CD4-positive, alpha-beta memory T cell (primary cell): ENCODE measurements around the gene XPO1. TPM values are rescaled to one million over a fixed set of nuclear protein-coding genes. Genes with fewer than 3 reads are reported as not detected.
A peak's percentile ranks its signal among the peaks of the same experiment; 100 is the strongest.
"Not testable (repeated sequence)": the region's sequence is repeated elsewhere in the genome, so short reads cannot be mapped to it uniquely, and the experiment has no call there.

Source experiments
- CTCF ChIA-PET: fragments of 350-600 bp; sonication (Branson Sonifier 250); formaldehyde crosslinking; loops from one replicate; lab custom pipeline; 2021; ENCODE audit warnings: inconsistent platforms; ENCODE audit not compliant: partially characterized antibody; lab: Charles Lee
- POLR2A ChIA-PET: fragments of 350-600 bp; sonication (Branson Sonifier 250); formaldehyde crosslinking; loops from one replicate; lab custom pipeline; 2021; ENCODE audit not compliant: partially characterized antibody; lab: Charles Lee
- DNase-seq, 5 donors: peaks; one replicate each; pipeline versions ENCODE4 v3.0.0 to v3.0.0-alpha.2; 2020 to 2022; ENCODE audit warnings: mixed read lengths in 1 of 5
- H3K27ac ChIP-seq: one replicate; pipeline ENCODE4 v1.7.0; 2013; ENCODE audit warnings: low read depth, low read length
- H3K27me3 ChIP-seq: 2 replicates; pipeline ENCODE4 v1.7.0; 2013; ENCODE audit warnings: mild to moderate bottlenecking, low read length, moderate library complexity; ENCODE audit not compliant: insufficient read depth
- H3K36me3 ChIP-seq: 2 replicates; pipeline ENCODE4 v1.7.0; 2013; ENCODE audit warnings: mild to moderate bottlenecking, low read length, moderate library complexity; ENCODE audit not compliant: insufficient read depth
- H3K4me1 ChIP-seq: 2 replicates; pipeline ENCODE4 v1.7.0; 2013; ENCODE audit warnings: mild to moderate bottlenecking, low read length, moderate library complexity; ENCODE audit not compliant: insufficient read depth
- H3K4me3 ChIP-seq, 2 donors: one replicate each; pipeline ENCODE4 v1.7.0; 2013; ENCODE audit warnings: low read length in 2 of 2, mild to moderate bottlenecking in 1 of 2
- H3K9me3 ChIP-seq, 2 donors: one replicate each; pipeline ENCODE4 v1.7.0; 2013; ENCODE audit warnings: low read length in 2 of 2, control low read depth in 1 of 2; ENCODE audit not compliant: control insufficient read depth in 1 of 2
- H3K27ac Mint-ChIP-seq, 7 donors: one replicate each; pipeline ENCODE4 v1.8.0; 2020 to 2021; ENCODE audit warnings: mixed read lengths in 7 of 7, mild to moderate bottlenecking in 6 of 7, inconsistent platforms in 3 of 7, moderate library complexity in 3 of 7
- H3K27me3 Mint-ChIP-seq, 2 donors: one replicate each; pipeline ENCODE4 v1.8.0; 2020 to 2021; ENCODE audit warnings: mixed read lengths in 2 of 2
- H3K36me3 Mint-ChIP-seq, 2 donors: one replicate each; pipeline ENCODE4 v1.8.0; 2020 to 2021; ENCODE audit warnings: mixed read lengths in 2 of 2, inconsistent platforms in 1 of 2, mild to moderate bottlenecking in 1 of 2
- H3K4me1 Mint-ChIP-seq, 4 donors: one replicate each; pipeline ENCODE4 v1.8.0; 2020 to 2021; ENCODE audit warnings: mixed read lengths in 4 of 4, mild to moderate bottlenecking in 1 of 4
- H3K4me3 Mint-ChIP-seq, 8 donors: one replicate each; pipeline ENCODE4 v1.8.0; 2020 to 2021; ENCODE audit warnings: mixed read lengths in 8 of 8, mild to moderate bottlenecking in 7 of 8, moderate library complexity in 6 of 8, inconsistent platforms in 3 of 8
- H3K9me3 Mint-ChIP-seq, 8 donors: one replicate each; pipeline ENCODE4 v1.8.0; 2020 to 2021; ENCODE audit warnings: mixed read lengths in 8 of 8, mild to moderate bottlenecking in 5 of 8, inconsistent platforms in 3 of 8, moderate library complexity in 1 of 8
- intact Hi-C: fragments of 100-400 bp; cut with micrococcal nuclease; formaldehyde crosslinking; loops from one replicate; pipeline ENCODE4 v1.15.1; 2023
- polyA plus RNA-seq, 2 donors: library from polyadenylated mRNA; unstranded; fragments of 300-500 nt; fragmentation: Illumina TruSeq; gene quantifications; one replicate each; pipeline ENCODE4 v1.2.3, GENCODE V29; 2021
- total RNA-seq, 2 experiments: library from RNA; stranded (reverse); gene quantifications; one replicate each; pipeline ENCODE4 v1.2.3, GENCODE V29; 2021

The XPO1 gene
- total and polyA plus RNA-seq, 4 experiments from 2014 or later = 26.8 to 180 (median 110) TPM

DNA sequence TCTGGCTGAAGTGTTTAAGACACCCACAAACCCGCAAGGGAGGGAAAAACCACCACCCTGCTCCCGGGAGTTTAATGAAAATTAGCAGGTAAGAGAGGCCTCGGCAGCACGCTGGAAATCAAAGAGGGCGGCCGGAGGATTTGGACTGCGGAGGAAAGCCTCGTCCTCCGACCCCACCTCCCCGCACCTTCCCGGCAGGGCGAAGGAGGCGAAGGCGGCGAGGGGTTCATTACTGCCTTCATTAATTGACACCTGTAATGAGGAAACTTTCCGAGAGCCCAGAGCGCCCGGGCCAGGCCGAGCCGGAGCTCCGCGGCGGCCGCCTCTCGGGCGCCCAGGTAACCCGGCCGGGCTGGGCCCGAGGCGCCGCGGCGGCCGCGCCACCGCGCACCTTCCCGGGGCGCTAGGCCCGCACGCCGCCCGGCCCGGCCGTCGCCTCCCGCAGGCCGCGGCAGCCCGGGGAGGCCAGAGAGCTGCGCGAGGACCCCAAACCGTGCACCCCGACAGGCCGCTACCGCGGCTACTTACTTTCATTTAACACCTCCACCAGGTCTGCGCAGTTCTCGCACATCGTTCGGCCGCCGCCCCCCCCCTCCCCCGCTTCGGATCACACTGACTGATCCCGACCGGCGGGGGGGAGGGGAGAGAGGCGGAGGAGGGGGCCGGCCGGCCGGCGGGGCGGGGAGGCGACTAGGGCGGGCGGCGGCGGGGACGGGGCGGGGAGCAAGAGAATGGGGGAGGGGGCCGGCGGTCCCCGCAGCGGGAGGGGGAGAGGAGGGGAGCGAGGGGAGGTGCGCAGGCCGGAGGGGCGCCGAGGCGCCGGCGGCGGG, 67.8 kb downstream of the XPO1 start:
- no peaks in the 10 kb centered on the region for H3K9me3 Mint-ChIP-seq
- Histone ChIP-seq H3K4me1 (peaks cover 46% of the 10 kb centered on the region), H3K4me3 (peak overlapping the region; percentile 55 to 64), H3K9me3 (no peaks in the 10 kb centered on the region), H3K27ac (peak overlapping the region; percentile 93), H3K36me3 (no peaks in the 10 kb centered on the region), H3K27me3 (no peaks in the 10 kb centered on the region)
- ChIA-PET CTCF (no interaction called here), POLR2A (interaction anchor here (0.7 to 3.6 kb wide), 9 partner anchors 13 to 452 kb away, joined by 3 to 38 read pairs (median 3); partner anchors contain the start of genes PEX13, PUS10 and XPO1)
- peak overlapping the region; percentile 92 to 95 (median 94) for H3K4me3 Mint-ChIP-seq
- no peaks in the 10 kb centered on the region for H3K27me3 Mint-ChIP-seq
- DNase-seq = peak in 4 of 5 donors; percentile 9 to 86 (median 63)
- intact Hi-C loops = loop anchor here (2.0 to 5.0 kb wide), 4 partner anchors 22 to 588 kb away; partner anchors contain the start of gene REL
- peak overlapping the region; percentile 93 to 98 (median 97) for H3K27ac Mint-ChIP-seq
- H3K4me1 Mint-ChIP-seq = peaks cover 13 to 48% (median 32%) of the 10 kb centered on the region in 4 donors
- peaks cover 3 to 28% of the 10 kb centered on the region in 2 donors for H3K36me3 Mint-ChIP-seq

DNA sequence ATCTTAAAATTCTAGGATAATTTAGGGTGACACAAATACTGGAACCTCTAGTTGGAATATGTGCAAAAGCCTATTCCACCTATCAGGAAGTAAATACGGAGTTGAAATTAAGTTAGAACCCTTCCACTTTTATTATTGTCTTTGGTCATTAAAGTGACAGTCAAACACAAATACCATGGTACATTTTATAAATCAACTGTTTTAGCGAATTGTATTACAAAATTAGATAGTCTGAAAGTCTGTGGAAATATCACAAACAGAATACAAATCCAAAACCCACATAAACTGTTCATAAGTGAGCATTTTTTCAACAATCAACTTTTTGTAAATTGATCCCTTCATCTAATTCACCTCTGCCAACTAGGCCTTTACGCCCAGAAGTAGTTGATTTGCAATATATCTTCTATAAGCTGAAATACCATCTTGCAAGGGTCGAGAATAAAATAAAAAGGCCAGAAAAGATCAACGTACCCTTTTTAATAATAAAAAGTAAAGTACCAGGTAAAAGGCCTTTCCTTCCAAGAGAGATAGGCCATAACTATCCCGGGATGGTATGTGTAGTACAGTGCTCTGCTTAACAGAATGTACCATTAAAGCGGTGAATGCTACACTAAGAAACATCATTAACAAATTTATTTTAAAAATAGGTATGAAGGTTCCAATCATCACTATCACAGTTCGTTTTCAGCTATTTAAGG, 68.6 kb downstream of the XPO1 start:
- peaks cover 15 to 55% (median 38%) of the 10 kb centered on the region in 4 donors for H3K4me1 Mint-ChIP-seq
- ChIA-PET CTCF (interaction anchor here (1.7 kb wide), 1 partner anchor 44 kb away, joined by 5 read pairs; no protein-coding TSS in a partner anchor), POLR2A (interaction anchor here (0.7 to 3.6 kb wide), 9 partner anchors 12 to 452 kb away, joined by 3 to 38 read pairs (median 3); partner anchors contain the start of genes PEX13, PUS10 and XPO1)
- H3K27ac ChIP-seq = peak overlapping the region; percentile 93
- H3K36me3 Mint-ChIP-seq = peaks cover 3 to 29% of the 10 kb centered on the region in 2 donors
- no peaks in the 10 kb centered on the region for H3K27me3 ChIP-seq
- H3K4me1 ChIP-seq = peaks cover 54% of the 10 kb centered on the region
- H3K4me3 ChIP-seq = peak overlapping the region; percentile 55 to 64
- H3K27ac Mint-ChIP-seq = peak overlapping the region; percentile 93 to 98 (median 97)
- no peaks in the 10 kb centered on the region for H3K9me3 ChIP-seq
- H3K4me3 Mint-ChIP-seq = peak overlapping the region; percentile 92 to 95 (median 94)
- H3K27me3 Mint-ChIP-seq = no peaks in the 10 kb centered on the region
- no peaks in the 10 kb centered on the region for H3K9me3 Mint-ChIP-seq
- no peaks in the 10 kb centered on the region for H3K36me3 ChIP-seq
- intact Hi-C loops = loop anchor here (2.0 to 5.0 kb wide), 4 partner anchors 23 to 587 kb away; partner anchors contain the start of gene REL
- no peak for DNase-seq

DNA sequence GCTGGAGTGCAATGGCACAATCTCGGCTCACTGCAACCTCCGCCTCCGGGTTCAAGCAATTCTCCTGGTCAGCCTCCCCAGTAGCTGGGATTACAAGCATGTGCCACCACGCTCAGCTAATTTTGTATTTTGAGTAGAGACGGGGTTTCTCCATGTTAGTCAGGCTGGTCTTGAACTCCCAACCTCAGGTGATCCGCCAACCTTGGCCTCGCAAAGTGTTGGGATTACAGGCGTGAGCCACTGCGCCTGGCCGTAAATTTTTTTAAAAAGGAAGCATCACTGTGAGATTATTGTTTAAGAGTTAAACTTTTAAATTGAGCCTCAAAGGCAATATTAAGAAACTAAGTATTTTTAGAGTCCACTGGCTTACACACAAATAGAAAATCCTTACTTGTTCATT, 69.9 kb downstream of the XPO1 start:
- DNase-seq, H3K27ac ChIP-seq, H3K27me3 ChIP-seq, H3K9me3 ChIP-seq, H3K36me3 ChIP-seq, H3K27me3 Mint-ChIP-seq, H3K4me3 ChIP-seq, intact Hi-C loops, H3K9me3 Mint-ChIP-seq: not testable (repeated sequence)
- peak overlapping the region in 5 of 7 donors; percentile 9 to 98 (median 96) for H3K27ac Mint-ChIP-seq
- peaks cover 3 to 29% of the 10 kb centered on the region in 2 donors for H3K36me3 Mint-ChIP-seq
- CTCF ChIA-PET = interaction anchor here (0.9 to 1.7 kb wide), 2 partner anchors 42 to 157 kb away, joined by 3 to 5 read pairs; no protein-coding TSS in a partner anchor
- peaks cover 67% of the 10 kb centered on the region for H3K4me1 ChIP-seq
- POLR2A ChIA-PET = interaction anchor here (3.6 kb wide), 1 partner anchor 69 kb away, joined by 38 read pairs; the partner anchor contains the start of gene XPO1
- H3K4me3 Mint-ChIP-seq = peak overlapping the region in 3 of 8 donors; percentile 94 to 95 (median 94)
- peaks cover 23 to 69% (median 49%) of the 10 kb centered on the region in 4 donors for H3K4me1 Mint-ChIP-seq

DNA sequence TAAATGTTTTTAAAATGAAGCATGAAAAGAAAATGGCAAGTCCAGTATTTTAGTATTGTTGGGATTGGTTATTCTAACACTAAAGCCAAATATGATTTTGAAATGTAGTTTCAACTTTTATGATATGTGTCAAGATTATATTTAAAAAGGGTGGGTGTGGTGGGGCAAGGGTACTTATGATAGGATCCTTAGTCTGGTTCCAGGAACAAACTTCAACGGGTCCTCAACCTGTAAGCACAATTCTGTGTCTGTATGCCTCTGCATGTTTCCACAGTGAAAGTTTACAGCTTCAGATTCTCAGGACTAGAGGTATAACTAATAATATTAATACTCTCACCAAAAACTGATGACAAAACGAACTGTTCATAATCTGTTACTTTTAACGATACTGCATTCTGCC, 73.1 kb downstream of the XPO1 start:
- H3K36me3 ChIP-seq = no peaks in the 10 kb centered on the region
- Mint-ChIP-seq H3K4me1 (peaks cover 29 to 84% (median 57%) of the 10 kb centered on the region in 4 donors), H3K27me3 (no peaks in the 10 kb centered on the region), H3K9me3 (no peaks in the 10 kb centered on the region), H3K36me3 (peaks cover 6 to 25% of the 10 kb centered on the region in 2 donors), H3K4me3 (peak overlapping the region in 1 of 8 donors; percentile 21), H3K27ac (peak overlapping the region in 1 of 7 donors; percentile 80)
- H3K9me3 ChIP-seq = no peaks in the 10 kb centered on the region
- POLR2A ChIA-PET = no interaction called here
- CTCF ChIA-PET = no interaction called here
- intact Hi-C loops = no loop called here
- H3K27me3 ChIP-seq = no peaks in the 10 kb centered on the region
- H3K27ac ChIP-seq = no peak overlapping the region
- H3K4me1 ChIP-seq = peaks cover 85% of the 10 kb centered on the region
- H3K4me3 ChIP-seq = no peak overlapping the region
- DNase-seq = no peak

DNA sequence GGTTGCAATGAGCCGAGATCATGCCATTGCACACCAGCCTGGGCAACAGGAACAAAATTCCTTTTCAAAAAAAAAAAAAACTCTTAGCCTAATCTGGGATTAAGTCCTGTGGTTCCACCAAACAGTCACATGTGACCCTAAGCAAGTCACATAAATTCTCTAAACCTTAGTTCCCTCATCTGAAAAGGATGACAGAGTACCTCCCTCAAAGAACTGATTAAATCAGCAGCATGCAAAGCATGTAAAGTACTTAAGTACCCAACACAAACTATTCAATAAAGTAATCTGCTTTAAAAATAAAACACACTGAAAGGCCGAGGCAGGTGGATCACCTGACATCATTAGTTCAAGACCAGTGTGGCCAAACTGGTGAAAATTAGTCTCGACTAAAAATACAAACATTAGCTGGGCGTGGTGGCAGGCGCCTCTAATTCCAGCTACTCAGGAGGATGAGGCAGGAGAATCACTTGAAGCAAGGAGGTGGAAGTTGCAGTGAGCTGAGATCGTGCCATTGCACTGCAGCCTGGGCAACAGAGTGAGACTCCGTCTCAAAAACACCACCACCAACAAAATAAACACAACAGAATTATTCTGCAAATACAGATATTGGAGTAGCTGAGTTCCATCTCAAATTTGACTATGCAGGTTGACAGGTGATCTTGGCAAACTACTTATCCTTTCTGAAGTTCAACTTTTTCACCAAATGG, 74.2 kb downstream of the XPO1 start:
- DNase-seq = no peak
- no peak overlapping the region for H3K4me3 ChIP-seq
- peak overlapping the region in 3 of 8 donors; percentile 12 to 69 (median 17) for H3K4me3 Mint-ChIP-seq
- no peaks in the 10 kb centered on the region for H3K27me3 ChIP-seq
- no peaks in the 10 kb centered on the region for H3K27me3 Mint-ChIP-seq
- H3K9me3 ChIP-seq = no peaks in the 10 kb centered on the region
- H3K36me3 ChIP-seq = no peaks in the 10 kb centered on the region
- peak overlapping the region in 4 of 7 donors; percentile 19 to 59 (median 28) for H3K27ac Mint-ChIP-seq
- peaks cover 86% of the 10 kb centered on the region for H3K4me1 ChIP-seq
- H3K27ac ChIP-seq = no peak overlapping the region
- peaks cover 7 to 18% of the 10 kb centered on the region in 2 donors for H3K36me3 Mint-ChIP-seq
- H3K9me3 Mint-ChIP-seq = no peaks in the 10 kb centered on the region
- CTCF ChIA-PET = no interaction called here
- intact Hi-C loops = no loop called here
- H3K4me1 Mint-ChIP-seq = peaks cover 31 to 84% (median 55%) of the 10 kb centered on the region in 4 donors
- POLR2A ChIA-PET = interaction anchor here (0.7 kb wide), 1 partner anchor 35 kb away, joined by 4 read pairs; no protein-coding TSS in a partner anchor

DNA sequence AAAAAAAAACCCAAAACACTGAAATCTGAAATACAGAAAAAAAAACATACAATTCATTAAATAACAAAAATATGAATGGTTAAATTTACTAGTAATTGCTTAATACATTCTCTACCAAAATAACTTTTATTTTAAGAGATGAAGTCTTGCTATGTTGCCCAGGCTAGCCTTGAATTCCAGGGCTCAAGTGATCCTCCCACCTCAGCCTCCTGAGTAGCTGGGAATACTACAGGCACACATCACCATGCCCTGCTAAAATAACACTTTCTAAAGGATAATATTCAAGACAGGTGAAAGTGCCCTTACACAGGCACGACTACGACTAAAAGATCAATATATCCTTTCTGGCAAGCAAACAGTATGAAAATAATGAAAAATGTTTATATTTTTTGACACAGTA, 76.8 kb downstream of the XPO1 start:
- Mint-ChIP-seq H3K4me1 (peaks cover 45 to 87% (median 61%) of the 10 kb centered on the region in 4 donors), H3K27ac (no peak overlapping the region), H3K9me3 (no peaks in the 10 kb centered on the region), H3K36me3 (peaks cover 4 to 15% of the 10 kb centered on the region in 2 donors), H3K4me3 (peak overlapping the region in 2 of 8 donors; percentile 7 to 8), H3K27me3 (no peaks in the 10 kb centered on the region)
- H3K9me3 ChIP-seq = no peaks in the 10 kb centered on the region
- H3K4me3 ChIP-seq = no peak overlapping the region
- H3K36me3 ChIP-seq = no peaks in the 10 kb centered on the region
- H3K4me1 ChIP-seq = peaks cover 87% of the 10 kb centered on the region
- POLR2A ChIA-PET = interaction anchor here (2.6 kb wide), 1 partner anchor 76 kb away, joined by 11 read pairs; the partner anchor contains the start of gene XPO1
- no peak overlapping the region for H3K27ac ChIP-seq
- DNase-seq = no peak
- CTCF ChIA-PET = interaction anchor here (1.2 to 1.8 kb wide), 3 partner anchors 25 to 175 kb away, joined by 3 to 11 read pairs (median 3); no protein-coding TSS in a partner anchor
- no peaks in the 10 kb centered on the region for H3K27me3 ChIP-seq
- intact Hi-C loops = no loop called here
